A549 (cell line): ENCODE data around the gene SLC43A3. TPM values are rescaled to one million over a fixed set of nuclear protein-coding genes. Genes with fewer than 3 reads are reported as not detected.

Experiments
- ATAC-seq, 2 experiments: fragments of 200-7000 bp in 1 of 2; fragments of >200 bp in 1 of 2; cut with Nextera tagmentation in 1 of 2; cut with Tn5 transposase in 1 of 2; 3 replicates each; pipeline versions ENCODE4 v1.8.0 to v1.9.1; 2018 to 2020; ENCODE audit warnings: mild to moderate bottlenecking in 1 of 2, moderate library complexity in 1 of 2
- CTCF ChIA-PET: fragments of 300-600 bp; sonication (Branson Sonifier 250); formaldehyde crosslinking; extraction: SDS; loops from one replicate; lab custom pipeline; 2021; ENCODE audit warnings: antibody characterized with exemption, inconsistent platforms; lab: Yijun Ruan, JAX
- POLR2A ChIA-PET: fragments of 350-600 bp; formaldehyde crosslinking; extraction: SDS; loops from one replicate; lab custom pipeline; 2021; ENCODE audit warnings: antibody characterized with exemption, inconsistent platforms; lab: Yijun Ruan, JAX
- DNase-seq, 2 experiments: peaks; one replicate each; pipeline versions ENCODE4 v3.0.0 to v3.0.0-alpha.2; 2011 to 2016; ENCODE audit warnings: low read depth in 1 of 2, low spot score in 1 of 2
- FAIRE-seq: peaks from 2 replicates; lab custom pipeline; 2011; peaks lifted over from hg19 to GRCh38; lab: Jason Lieb, UNC
- H3K27ac ChIP-seq, 2 experiments: fragments of >200 bp; sonication (Bioruptor Twin); formaldehyde crosslinking; 3 replicates each; pipeline ENCODE4 v1.5.1; 2016 to 2017
- H3K4me1 ChIP-seq: fragments of >200 bp; sonication (Bioruptor Twin); formaldehyde crosslinking; 3 replicates; pipeline ENCODE4 v1.6.1; 2016
- H3K4me2 ChIP-seq: fragments of >200 bp; sonication (Bioruptor Twin); formaldehyde crosslinking; 3 replicates; pipeline ENCODE4 v1.6.1; 2016
- H3K4me3 ChIP-seq: fragments of >200 bp; sonication (Bioruptor Twin); formaldehyde crosslinking; 3 replicates; pipeline ENCODE4 v1.5.1; 2016
- H3K9me3 ChIP-seq: fragments of >200 bp; sonication (Bioruptor Twin); formaldehyde crosslinking; 3 replicates; pipeline ENCODE4 v1.6.1; 2016
- CEBPB ChIP-seq, 2 experiments: fragments of >200 bp in 1 of 2; sonication (Bioruptor Twin) in 1 of 2; formaldehyde crosslinking in 1 of 2; IDR thresholded peaks; 2 replicates each; pipeline ENCODE4 v1.6.1; 2012 to 2016
- EHF ChIP-seq: fragments of 250-450 bp; sonication (Bioruptor Pico); IDR thresholded peaks from 2 replicates; pipeline ENCODE4 v1.5.0; 2020; ENCODE audit warnings: mild to moderate bottlenecking
- JUNB ChIP-seq: fragments of >200 bp; sonication (Bioruptor Twin); formaldehyde crosslinking; IDR thresholded peaks from 2 replicates; pipeline ENCODE4 v1.6.1; 2016
- KDM1A ChIP-seq: fragments of 200-600 bp; sonication (generic); IDR thresholded peaks from 2 replicates; pipeline ENCODE4 v1.6.1; 2016; ENCODE audit warnings: low read depth, mild to moderate bottlenecking
- MAFK ChIP-seq: fragments of 450-650 bp; IDR thresholded peaks from 2 replicates; pipeline ENCODE4 v1.6.1; 2014; ENCODE audit not compliant: partially characterized antibody
- RAD21 ChIP-seq, 2 experiments: fragments of >200 bp in 1 of 2; sonication (Bioruptor Twin) in 1 of 2; formaldehyde crosslinking in 1 of 2; IDR thresholded peaks in 1 of 2; conservative IDR thresholded peaks in 1 of 2; 2 replicates in 1 of 2; 3 replicates in 1 of 2; pipeline ENCODE4 v1.6.1; 2012 to 2018; ENCODE audit warnings: inconsistent platforms in 1 of 2
- RNF2 ChIP-seq: fragments of 200-600 bp; sonication (generic); IDR thresholded peaks from 2 replicates; pipeline ENCODE4 v1.6.1; 2016; ENCODE audit warnings: low read depth, mild to moderate bottlenecking, antibody characterized with exemption, moderate library complexity, borderline replicate concordance
- SMC3 ChIP-seq: fragments of >200 bp; sonication (Bioruptor Twin); formaldehyde crosslinking; IDR thresholded peaks from 3 replicates; pipeline ENCODE4 v1.6.1; 2018; ENCODE audit warnings: inconsistent platforms
- SREBF2 ChIP-seq: fragments of 450-650 bp; IDR thresholded peaks from 2 replicates; pipeline ENCODE4 v1.6.1; 2014; ENCODE audit warnings: mild to moderate bottlenecking, moderate library complexity
- TFCP2L1 ChIP-seq: fragments of 250-450 bp; sonication (Bioruptor Pico); IDR thresholded peaks from 2 replicates; pipeline ENCODE4 v1.5.0; 2021; ENCODE audit warnings: mild to moderate bottlenecking
- TP53 ChIP-seq: fragments of 250-450 bp; sonication (Bioruptor Pico); IDR thresholded peaks from 2 replicates; pipeline ENCODE4 v1.5.0; 2021; ENCODE audit warnings: mild to moderate bottlenecking, moderate library complexity
- WGBS: methylation state at CpG from one replicate; pipeline ENCODE4 v1.1.6; 2017; ENCODE audit errors: missing lambda C conversion rate; 5-methylcytosine and 5-hydroxymethylcytosine counted together
- polyA plus RNA-seq, 4 experiments: library from polyadenylated mRNA; depleted of rRNA in 3 of 4; stranded (reverse); fragments of >200 nt; fragmentation: RNase III in 1 of 4; extraction: RNeasy Plus Mini Kit Qiagen cat#74134 plus additional on column Dnase treatment in 1 of 4; gene quantifications; 2 replicates in 3 of 4; 3 replicates in 1 of 4; pipeline ENCODE4 v1.2.3, GENCODE V29; 2011 to 2017
- TF ChIP-seq, protein P1 (sequence below): fragments of >200 bp; sonication (Bioruptor Twin); formaldehyde crosslinking; IDR thresholded peaks from 3 replicates; pipeline ENCODE4 v1.5.1; 2016
- TF ChIP-seq, protein P2 (sequence below): fragments of 150-350 bp; IDR thresholded peaks from 2 replicates; pipeline ENCODE4 v1.6.1; 2014; ENCODE audit warnings: low read depth, mild to moderate bottlenecking, low read length
- TF ChIP-seq, protein P3 (sequence below): fragments of >200 bp; sonication (Bioruptor Twin); formaldehyde crosslinking; IDR thresholded peaks from 3 replicates; pipeline ENCODE4 v1.6.1; 2016
- TF ChIP-seq, protein P4 (sequence below): IDR thresholded peaks from 2 replicates; pipeline ENCODE4 v1.6.1; 2012

Gene SLC43A3
- polyA plus RNA-seq, 2 of the 4 experiments (the other 2 are of a cell fraction) = 0.12 to 0.30 TPM

DNA sequence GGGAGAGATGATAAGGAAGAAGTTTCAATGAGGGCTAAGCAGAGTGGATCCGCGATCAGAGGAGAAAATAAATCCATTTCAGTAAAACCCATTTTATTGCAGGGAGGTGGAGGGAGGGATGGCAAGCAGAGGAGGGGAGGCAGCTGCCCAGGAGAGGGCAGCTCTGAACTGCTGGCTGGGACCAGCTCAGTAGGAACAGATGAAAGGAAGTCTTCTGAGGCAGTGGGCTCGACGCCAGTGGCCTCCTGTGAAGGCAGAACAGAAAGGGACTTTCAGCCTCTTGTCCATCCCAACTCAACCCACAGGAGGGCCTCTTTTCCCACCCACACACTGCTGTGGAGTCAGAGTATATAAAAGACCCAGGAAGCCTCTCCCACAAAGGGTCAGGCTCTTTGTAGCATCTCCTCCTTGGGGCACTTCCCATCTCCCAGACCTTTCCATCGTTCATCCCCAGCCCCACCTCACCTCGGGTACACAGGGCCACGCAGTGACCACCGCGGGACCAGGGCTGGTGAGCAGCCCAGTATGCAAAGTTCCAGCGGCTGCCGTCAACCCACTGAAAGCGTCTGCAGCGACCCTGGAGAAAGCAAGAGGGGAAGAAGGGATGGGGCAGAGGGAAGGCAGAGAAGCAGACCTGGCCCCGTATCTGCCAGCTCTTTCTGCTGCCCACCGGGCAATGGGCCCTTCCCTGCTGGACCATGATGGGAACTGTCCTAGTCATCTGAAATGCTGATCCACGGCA is 39.5 kb downstream of the SLC43A3 start:
- TF ChIP-seq RAD21 (conservative IDR thresholded peaks at IDR 0.05 in 1 of 2, IDR thresholded peaks at IDR 0.05 in 1 of 2) (peak; percentile 36 to 43; a peak in 3 of 5 replicates), SMC3 (peak; percentile 31; the same call in 2 of the 3 replicates)
- TF ChIP-seq, protein P1, sequence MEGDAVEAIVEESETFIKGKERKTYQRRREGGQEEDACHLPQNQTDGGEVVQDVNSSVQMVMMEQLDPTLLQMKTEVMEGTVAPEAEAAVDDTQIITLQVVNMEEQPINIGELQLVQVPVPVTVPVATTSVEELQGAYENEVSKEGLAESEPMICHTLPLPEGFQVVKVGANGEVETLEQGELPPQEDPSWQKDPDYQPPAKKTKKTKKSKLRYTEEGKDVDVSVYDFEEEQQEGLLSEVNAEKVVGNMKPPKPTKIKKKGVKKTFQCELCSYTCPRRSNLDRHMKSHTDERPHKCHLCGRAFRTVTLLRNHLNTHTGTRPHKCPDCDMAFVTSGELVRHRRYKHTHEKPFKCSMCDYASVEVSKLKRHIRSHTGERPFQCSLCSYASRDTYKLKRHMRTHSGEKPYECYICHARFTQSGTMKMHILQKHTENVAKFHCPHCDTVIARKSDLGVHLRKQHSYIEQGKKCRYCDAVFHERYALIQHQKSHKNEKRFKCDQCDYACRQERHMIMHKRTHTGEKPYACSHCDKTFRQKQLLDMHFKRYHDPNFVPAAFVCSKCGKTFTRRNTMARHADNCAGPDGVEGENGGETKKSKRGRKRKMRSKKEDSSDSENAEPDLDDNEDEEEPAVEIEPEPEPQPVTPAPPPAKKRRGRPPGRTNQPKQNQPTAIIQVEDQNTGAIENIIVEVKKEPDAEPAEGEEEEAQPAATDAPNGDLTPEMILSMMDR = no peak
- FAIRE-seq (no peak), DNase-seq (peak in 1 of 2 experiments; percentile 25), ATAC-seq (peak in 1 of 2 experiments; percentile 75; a peak in 3 of 6 replicates)
- H3K9me3 ChIP-seq = no peaks in the 10 kb centered on the region
- no peak overlapping the region for H3K4me2 ChIP-seq
- H3K4me1 ChIP-seq = no peaks in the 10 kb centered on the region
- ChIA-PET CTCF (interaction anchor here (0.6 to 1.7 kb wide), 4 partner anchors 14 to 1355 kb away, joined by 3 to 4 read pairs (median 3); partner anchors contain the start of gene RTN4RL2), POLR2A (no interaction called here)
- 46% methylated on average over 15 of the region's 16 CpGs for WGBS
- H3K27ac ChIP-seq = no peak overlapping the region
- H3K4me3 ChIP-seq = no peak overlapping the region

DNA sequence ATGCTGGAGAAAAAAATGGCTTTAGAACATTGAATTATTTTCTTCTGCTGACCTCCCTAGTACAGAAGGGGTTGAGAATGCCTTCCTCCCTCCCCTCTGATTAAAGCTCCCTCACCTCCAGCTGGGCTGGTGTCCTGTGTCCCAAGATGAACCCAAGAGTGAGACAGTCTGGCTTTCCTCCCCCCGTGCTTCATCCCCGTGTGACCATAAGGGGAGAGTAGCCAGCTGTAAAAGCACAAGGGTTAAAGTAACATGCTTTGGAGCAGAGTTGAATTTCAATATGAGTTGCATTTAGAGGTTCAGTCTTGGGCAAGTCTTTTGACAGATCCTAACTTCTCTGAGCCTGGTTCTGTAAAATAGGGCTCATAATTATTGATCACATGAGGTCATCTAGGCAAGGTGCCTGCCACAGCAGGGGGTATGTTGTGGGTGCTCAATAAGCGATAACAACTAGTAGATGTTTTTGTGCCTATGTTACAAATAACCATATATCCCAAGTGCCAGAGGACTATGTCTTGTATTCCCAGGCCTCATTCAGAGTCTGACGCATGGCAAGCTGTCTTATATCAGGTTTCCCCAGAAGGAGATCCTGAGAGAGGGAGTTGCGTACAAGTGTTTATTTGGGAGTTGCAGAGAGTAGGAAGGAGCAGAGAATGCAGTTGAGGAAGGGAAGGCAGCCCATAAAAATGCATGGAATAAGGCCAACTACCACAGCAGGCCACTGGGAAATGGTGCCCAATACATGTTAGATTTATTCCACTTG is 40.6 kb downstream of the SLC43A3 start:
- H3K4me1 ChIP-seq = no peaks in the 10 kb centered on the region
- POLR2A ChIA-PET = no interaction called here
- ATAC-seq (no peak), FAIRE-seq (no peak), DNase-seq (no peak)
- TF ChIP-seq SMC3 (no peak), TP53 (no peak), TFCP2L1 (CRISPR knock-in tag) (no peak), EHF (no peak), MAFK (no peak), RNF2 (no peak)
- no peaks in the 10 kb centered on the region for H3K9me3 ChIP-seq
- CTCF ChIA-PET = interaction anchor here (0.6 to 1.7 kb wide), 2 partner anchors 55 to 1356 kb away, joined by 3 read pairs; no protein-coding TSS in a partner anchor
- WGBS = 68% methylated on average over 5 of the region's 5 CpGs
- H3K4me3 ChIP-seq = no peak overlapping the region
- H3K27ac ChIP-seq = no peak overlapping the region
- H3K4me2 ChIP-seq = no peak overlapping the region

DNA sequence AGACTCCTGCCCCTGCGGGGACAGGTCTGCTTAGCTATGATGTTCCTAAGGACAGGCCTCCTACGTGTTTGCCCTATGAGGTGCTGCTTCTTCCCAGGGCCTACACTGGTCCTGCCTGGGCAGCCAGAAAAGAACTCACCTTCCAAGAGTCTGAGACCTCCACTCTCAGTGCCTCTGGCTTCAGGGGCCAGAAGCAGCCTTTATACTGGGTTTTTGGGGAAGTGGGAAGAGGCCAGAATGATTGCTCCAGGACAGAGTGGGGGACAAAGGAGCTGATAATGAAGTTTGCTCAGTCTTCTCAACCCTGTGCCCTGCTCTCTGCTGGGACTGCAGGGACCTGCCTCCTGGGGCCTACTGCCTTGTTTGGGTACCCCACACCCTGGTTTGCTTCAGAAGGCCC is 45.9 kb downstream of the SLC43A3 start, which contains the start of gene PRG3:
Gene PRG3, minus strand, starts transcription at position 176 of the 400 bp plus-strand sequence. CDS start 442 bp downstream, outside the sequence.
- Histone ChIP-seq H3K4me2 (no peak within 1 kb of the TSS), H3K4me3 (no peak within 1 kb of the TSS), H3K4me1 (peaks cover 17% of the 10 kb centered on the region; the same call in 2 of the 3 replicates), H3K9me3 (no peaks in the 10 kb centered on the region), H3K27ac (no peak within 1 kb of the TSS)
- DNase-seq (no peak), ATAC-seq (peak in 1 of 2 experiments; percentile 40; a peak in 3 of 6 replicates), FAIRE-seq (no peak)
- ChIA-PET CTCF (interaction anchor here (1.5 kb wide), 1 partner anchor 19 kb away, joined by 6 read pairs; no protein-coding TSS in a partner anchor), POLR2A (no interaction called here)
- TF ChIP-seq KDM1A (no peak), CEBPB (IDR thresholded peaks at IDR 0.05) (no peak), JUNB (no peak), RAD21 (conservative IDR thresholded peaks at IDR 0.05 in 1 of 2, IDR thresholded peaks at IDR 0.05 in 1 of 2) (no peak), SREBF2 (no peak)
- TF ChIP-seq, protein P2, sequence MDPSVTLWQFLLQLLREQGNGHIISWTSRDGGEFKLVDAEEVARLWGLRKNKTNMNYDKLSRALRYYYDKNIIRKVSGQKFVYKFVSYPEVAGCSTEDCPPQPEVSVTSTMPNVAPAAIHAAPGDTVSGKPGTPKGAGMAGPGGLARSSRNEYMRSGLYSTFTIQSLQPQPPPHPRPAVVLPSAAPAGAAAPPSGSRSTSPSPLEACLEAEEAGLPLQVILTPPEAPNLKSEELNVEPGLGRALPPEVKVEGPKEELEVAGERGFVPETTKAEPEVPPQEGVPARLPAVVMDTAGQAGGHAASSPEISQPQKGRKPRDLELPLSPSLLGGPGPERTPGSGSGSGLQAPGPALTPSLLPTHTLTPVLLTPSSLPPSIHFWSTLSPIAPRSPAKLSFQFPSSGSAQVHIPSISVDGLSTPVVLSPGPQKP = no peak
- TF ChIP-seq, protein P3, sequence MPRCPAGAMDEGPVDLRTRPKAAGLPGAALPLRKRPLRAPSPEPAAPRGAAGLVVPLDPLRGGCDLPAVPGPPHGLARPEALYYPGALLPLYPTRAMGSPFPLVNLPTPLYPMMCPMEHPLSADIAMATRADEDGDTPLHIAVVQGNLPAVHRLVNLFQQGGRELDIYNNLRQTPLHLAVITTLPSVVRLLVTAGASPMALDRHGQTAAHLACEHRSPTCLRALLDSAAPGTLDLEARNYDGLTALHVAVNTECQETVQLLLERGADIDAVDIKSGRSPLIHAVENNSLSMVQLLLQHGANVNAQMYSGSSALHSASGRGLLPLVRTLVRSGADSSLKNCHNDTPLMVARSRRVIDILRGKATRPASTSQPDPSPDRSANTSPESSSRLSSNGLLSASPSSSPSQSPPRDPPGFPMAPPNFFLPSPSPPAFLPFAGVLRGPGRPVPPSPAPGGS = no peak
- TF ChIP-seq, protein P4, sequence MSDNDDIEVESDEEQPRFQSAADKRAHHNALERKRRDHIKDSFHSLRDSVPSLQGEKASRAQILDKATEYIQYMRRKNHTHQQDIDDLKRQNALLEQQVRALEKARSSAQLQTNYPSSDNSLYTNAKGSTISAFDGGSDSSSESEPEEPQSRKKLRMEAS = no peak
- 0% methylated on average over 2 of the region's 2 CpGs for WGBS
